Colon (tissue), 2 donors: ENCODE measurements around the gene OGFRL1.
"Not testable (repeated sequence)": the region's sequence is repeated elsewhere in the genome, so short reads cannot be mapped to it uniquely, and the experiment has no call there.

Experiments
- FAIRE-seq: peaks from 2 replicates; lab custom pipeline; 2012; peaks lifted over from hg19 to GRCh38; lab: Jason Lieb, UNC
- donor health status: control.
- donor health status: control.

The OGFRL1 gene

GRCh38 chr6:71288228-71289038 is at the start of gene OGFRL1:
OGFRL1 (plus strand) TSS chr6:71288811; CDS start chr6:71288937, 126 bp downstream.
- no peak for FAIRE-seq

- FAIRE-seq = no peak
These were observed 48.9 kb upstream of the OGFRL1 start for GRCh38 chr6:71239694-71240093.

- FAIRE-seq = no peak
These were observed 43.2 kb upstream of the OGFRL1 start for GRCh38 chr6:71245265-71246049.

- FAIRE-seq = no peak
These were observed 42.0 kb upstream of the OGFRL1 start for GRCh38 chr6:71246596-71246995.

GRCh38 chr6:71248306-71248765 is 40.3 kb upstream of the OGFRL1 start:
- no peak for FAIRE-seq

- FAIRE-seq = no peak
These were observed 39.6 kb upstream of the OGFRL1 start for GRCh38 chr6:71248878-71249544.

GRCh38 chr6:71250099-71250602 is 38.5 kb upstream of the OGFRL1 start:
- no peak for FAIRE-seq

- no peak for FAIRE-seq
These were observed 36.2 kb upstream of the OGFRL1 start for GRCh38 chr6:71252410-71252809.

- FAIRE-seq = no peak
These were observed 35.7 kb upstream of the OGFRL1 start for GRCh38 chr6:71252960-71253359.

GRCh38 chr6:71254323-71254722 is 34.3 kb upstream of the OGFRL1 start:
- no peak for FAIRE-seq

GRCh38 chr6:71258078-71258866 is 30.3 kb upstream of the OGFRL1 start:
- FAIRE-seq = no peak

GRCh38 chr6:71259888-71260604 is 28.6 kb upstream of the OGFRL1 start:
- FAIRE-seq = no peak

GRCh38 chr6:71262914-71263313 is 25.7 kb upstream of the OGFRL1 start:
- FAIRE-seq = no peak

- not testable (repeated sequence) for FAIRE-seq
These were observed 22.2 kb upstream of the OGFRL1 start for GRCh38 chr6:71266392-71266791.

- no peak for FAIRE-seq
These were observed 19.7 kb upstream of the OGFRL1 start for GRCh38 chr6:71268735-71269437.

GRCh38 chr6:71277926-71278600 is 10.5 kb upstream of the OGFRL1 start:
- FAIRE-seq = no peak

- FAIRE-seq = no peak
These were observed 9.3 kb upstream of the OGFRL1 start for GRCh38 chr6:71279321-71279720.

GRCh38 chr6:71279740-71280139 is 8.9 kb upstream of the OGFRL1 start:
- no peak for FAIRE-seq

GRCh38 chr6:71280701-71281100 is 7.9 kb upstream of the OGFRL1 start:
- FAIRE-seq = no peak

GRCh38 chr6:71284785-71285184 is 3.8 kb upstream of the OGFRL1 start:
- FAIRE-seq = no peak
